ENCODE data around the gene NCS1.

Gene NCS1

GRCh38 chr9:130142056-130142455, 30.1 kb upstream of the NCS1 start:
- Histone ChIP-seq H3K4me3 (ENCODE audit: low read depth, low read length) (no peak overlapping the region), H3K36me3 (ENCODE audit: control insufficient read depth in 2 of 2, insufficient read depth in 1 of 2, low read length in 2 of 2) (peaks cover 0 to 2% of the 10 kb centered on the region in 2 experiments; a peak in 1 of 3 replicates), H3K9me3 (ENCODE audit: control insufficient read depth, insufficient read depth, low read depth, low read length) (no peaks in the 10 kb centered on the region), H3K4me1 (ENCODE audit: control insufficient read depth, insufficient read depth, low read length) (no peaks in the 10 kb centered on the region), H3K27ac (ENCODE audit: extremely low read depth, low read depth, low read length) (no peak overlapping the region)
- ChIA-PET CTCF (no interaction called here), POLR2A (interaction anchor here (0.7 to 1.2 kb wide), 2 partner anchors 25 to 29 kb away, joined by 3 read pairs; no protein-coding TSS in a partner anchor)
- TF ChIP-seq ZNF560 (tag by site-specific recombination; IDR thresholded peaks at IDR 0.05; ENCODE audit: borderline replicate concordance) (no peak), ZNF701 (tag by site-specific recombination; IDR thresholded peaks at IDR 0.05) (no peak), ZNF777 (tag by site-specific recombination; IDR thresholded peaks at IDR 0.05; ENCODE audit: borderline replicate concordance) (no peak), ZNF571 (tag by site-specific recombination; IDR thresholded peaks at IDR 0.05) (no peak)

GRCh38 chr9:130142641-130143040, 29.6 kb upstream of the NCS1 start:
- TF ChIP-seq INSM2 (tag by site-specific recombination; IDR thresholded peaks at IDR 0.05) (no peak), GLIS1 (tag by site-specific recombination; IDR thresholded peaks at IDR 0.05) (peak; percentile 24; the same call in 1 of the 2 replicates)
- POLR2A ChIA-PET: no interaction called here
- Histone ChIP-seq H3K4me3 (ENCODE audit: low read depth, low read length) (no peak overlapping the region), H3K9me3 (ENCODE audit: control insufficient read depth, insufficient read depth, low read depth, low read length) (no peaks in the 10 kb centered on the region), H3K27ac (ENCODE audit: extremely low read depth, low read depth, low read length) (no peak overlapping the region), H3K4me1 (ENCODE audit: control insufficient read depth, insufficient read depth, low read length) (no peaks in the 10 kb centered on the region), H3K36me3 (ENCODE audit: control insufficient read depth in 2 of 2, insufficient read depth in 1 of 2, low read length in 2 of 2) (no peaks in the 10 kb centered on the region)
- CTCF ChIA-PET: interaction anchor here (0.6 kb wide), 1 partner anchor 130 kb away, joined by 3 read pairs; no protein-coding TSS in a partner anchor

GRCh38 chr9:130143279-130143893, 28.8 kb upstream of the NCS1 start:
- H3K4me3 ChIP-seq (ENCODE audit: low read depth, low read length): no peak overlapping the region
- TF ChIP-seq ZNF544 (tag by site-specific recombination; IDR thresholded peaks at IDR 0.05): no peak
- TF ChIP-seq ZNF311 (tag by site-specific recombination; IDR thresholded peaks at IDR 0.05; ENCODE audit: borderline replicate concordance): no peak
- H3K36me3 ChIP-seq (ENCODE audit: control insufficient read depth in 2 of 2, insufficient read depth in 1 of 2, low read length in 2 of 2): no peaks in the 10 kb centered on the region
- no peaks in the 10 kb centered on the region for H3K9me3 ChIP-seq (ENCODE audit: control insufficient read depth, insufficient read depth, low read depth, low read length)
- no peaks in the 10 kb centered on the region for H3K4me1 ChIP-seq (ENCODE audit: control insufficient read depth, insufficient read depth, low read length)
- ChIA-PET POLR2A (interaction anchor here (0.6 to 1.0 kb wide), 2 partner anchors 21 to 41 kb away, joined by 3 read pairs; no protein-coding TSS in a partner anchor), CTCF (interaction anchor here (0.6 to 3.3 kb wide), 4 partner anchors 8 to 130 kb away, joined by 3 to 16 read pairs (median 3); no protein-coding TSS in a partner anchor)
- no peak overlapping the region for H3K27ac ChIP-seq (ENCODE audit: extremely low read depth, low read depth, low read length)

- POLR2A ChIA-PET: interaction anchor here (0.6 to 1.0 kb wide), 2 partner anchors 22 to 41 kb away, joined by 3 read pairs; no protein-coding TSS in a partner anchor
- no peak overlapping the region for H3K27ac ChIP-seq (ENCODE audit: extremely low read depth, low read depth, low read length)
- CTCF ChIA-PET: interaction anchor here (0.9 to 3.3 kb wide), 3 partner anchors 8 to 36 kb away, joined by 3 to 16 read pairs (median 3); no protein-coding TSS in a partner anchor
Measured at GRCh38 chr9:130143958-130144366, 28.2 kb upstream of the NCS1 start.

GRCh38 chr9:130144703-130145102, 27.5 kb upstream of the NCS1 start:
- CTCF ChIA-PET: interaction anchor here (0.6 to 3.3 kb wide), 6 partner anchors 11 to 98 kb away, joined by 3 to 16 read pairs (median 4); no protein-coding TSS in a partner anchor
- H3K9me3 ChIP-seq (ENCODE audit: control insufficient read depth, insufficient read depth, low read depth, low read length): no peaks in the 10 kb centered on the region
- no peak overlapping the region for H3K27ac ChIP-seq (ENCODE audit: extremely low read depth, low read depth, low read length)
- no peaks in the 10 kb centered on the region for H3K4me1 ChIP-seq (ENCODE audit: control insufficient read depth, insufficient read depth, low read length)
- no peak overlapping the region for H3K4me3 ChIP-seq (ENCODE audit: low read depth, low read length)
- TF ChIP-seq ZNF302 (tag by site-specific recombination; IDR thresholded peaks at IDR 0.05; ENCODE audit: low read depth) (no peak), EGR2 (tag by site-specific recombination; IDR thresholded peaks at IDR 0.05; ENCODE audit: low read depth) (peak; percentile 30; the same call in 1 of the 2 replicates), ZFHX2 (tag by site-specific recombination; conservative IDR thresholded peaks at IDR 0.05) (0 out of 2 replicates have a peak, but pooled peaks have one; percentile 22)
- POLR2A ChIA-PET: no interaction called here
- H3K36me3 ChIP-seq (ENCODE audit: control insufficient read depth in 2 of 2, insufficient read depth in 1 of 2, low read length in 2 of 2): no peaks in the 10 kb centered on the region

More at GRCh38 chr9:130143958-130144366, 28.2 kb upstream of the NCS1 start:
- Histone ChIP-seq H3K36me3 (ENCODE audit: control insufficient read depth in 2 of 2, insufficient read depth in 1 of 2, low read length in 2 of 2) (no peaks in the 10 kb centered on the region), H3K4me1 (ENCODE audit: control insufficient read depth, insufficient read depth, low read length) (no peaks in the 10 kb centered on the region), H3K9me3 (ENCODE audit: control insufficient read depth, insufficient read depth, low read depth, low read length) (no peaks in the 10 kb centered on the region), H3K4me3 (ENCODE audit: low read depth, low read length) (no peak overlapping the region)
- TF ChIP-seq EGR2 (tag by site-specific recombination; IDR thresholded peaks at IDR 0.05; ENCODE audit: low read depth) (peak; percentile 33; the same call in 1 of the 2 replicates), SP2 (tag by site-specific recombination; IDR thresholded peaks at IDR 0.05) (no peak), ZIC2 (tag by site-specific recombination; IDR thresholded peaks at IDR 0.05) (peak; percentile 43; the same call in 1 of the 2 replicates)
